Effector CD4-positive, alpha-beta T cell (primary cell): ENCODE data around the gene KLC3.
A peak's percentile ranks its signal among the peaks of the same experiment; 100 is the strongest.

Experiments
- DNase-seq: peaks from one replicate; pipeline ENCODE4 v3.0.0-alpha.2; 2020

The KLC3 gene

GRCh38 chr19:45349430-45349941 is 8.9 kb downstream of the KLC3 start:
- no peak for DNase-seq

DNA sequence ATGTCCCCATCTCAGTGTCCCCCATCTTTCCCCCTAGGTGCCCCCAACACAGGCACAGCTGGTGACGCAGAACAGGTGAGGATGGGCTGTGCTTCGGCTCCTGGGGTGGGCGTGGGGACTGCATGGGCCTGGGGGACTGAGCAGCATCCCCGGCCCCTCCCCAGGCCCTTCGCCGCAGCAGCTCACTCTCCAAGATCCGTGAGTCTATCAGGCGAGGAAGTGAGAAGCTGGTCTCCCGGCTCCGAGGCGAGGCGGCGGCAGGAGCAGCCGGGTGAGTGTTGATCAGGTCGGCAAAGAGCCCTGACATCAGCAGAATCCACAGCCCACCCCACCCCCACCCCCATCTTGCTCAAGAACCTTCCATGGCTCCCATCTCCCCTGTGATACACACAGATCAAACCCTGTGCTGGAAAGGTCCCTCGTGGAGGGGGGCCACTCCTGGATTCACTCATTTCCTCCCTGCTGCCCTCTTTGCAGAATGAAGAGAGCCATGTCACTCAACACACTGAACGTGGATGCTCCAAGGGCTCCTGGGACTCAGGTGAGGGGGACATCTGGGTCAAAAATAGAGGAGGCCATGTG is 10.0 kb downstream of the KLC3 start:
- DNase-seq: no peak

DNA sequence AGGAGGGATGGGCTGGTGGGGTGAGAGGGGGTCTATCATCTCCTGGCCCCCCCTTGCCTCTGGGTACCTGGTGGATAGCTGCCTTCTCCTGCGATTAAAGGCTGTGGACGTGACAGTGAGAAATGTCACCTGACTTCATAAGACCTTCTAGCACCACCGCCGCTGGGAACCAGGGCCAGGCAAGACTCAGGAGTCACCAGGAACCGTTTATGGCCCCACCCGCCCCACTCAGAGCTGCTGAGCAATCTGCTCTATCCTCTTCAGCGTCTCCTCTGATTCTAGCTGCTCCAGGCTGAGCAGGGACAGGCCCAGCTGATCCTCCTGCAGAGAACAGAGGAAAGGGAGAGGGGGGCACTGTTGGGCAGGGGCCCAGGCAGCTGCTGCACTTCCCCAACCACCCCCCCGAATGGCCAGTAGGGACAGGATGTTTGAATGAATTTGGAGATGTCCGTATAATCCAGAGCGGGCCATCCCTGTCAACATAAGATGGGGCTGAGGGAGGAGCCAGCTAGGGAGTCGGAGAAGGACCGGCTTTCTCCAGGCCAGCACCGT is 10.9 kb downstream of the KLC3 start:
- no peak for DNase-seq

- no peak for DNase-seq
Measured at GRCh38 chr19:45352062-45352461, 11.5 kb downstream of the KLC3 start.

DNA sequence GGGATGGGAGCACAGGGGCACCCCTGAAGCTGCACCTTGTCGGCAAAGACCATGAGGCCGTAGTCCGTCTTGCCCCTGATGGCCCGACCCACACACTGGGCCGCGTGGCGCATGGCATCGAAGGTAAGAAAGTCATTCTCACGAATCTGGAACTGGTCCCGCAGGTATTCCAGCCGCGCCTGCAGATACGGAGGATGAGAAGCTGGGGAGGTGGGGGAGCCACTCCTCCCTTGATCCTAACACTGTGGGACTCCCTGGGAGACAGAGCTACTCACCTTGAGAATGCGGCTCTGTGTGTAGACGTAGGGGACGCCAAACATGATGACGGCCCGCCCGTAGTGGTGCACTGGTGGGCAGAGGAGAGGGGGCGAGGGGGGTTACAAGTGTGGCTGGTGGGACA is 11.9 kb downstream of the KLC3 start:
- no peak for DNase-seq

DNA sequence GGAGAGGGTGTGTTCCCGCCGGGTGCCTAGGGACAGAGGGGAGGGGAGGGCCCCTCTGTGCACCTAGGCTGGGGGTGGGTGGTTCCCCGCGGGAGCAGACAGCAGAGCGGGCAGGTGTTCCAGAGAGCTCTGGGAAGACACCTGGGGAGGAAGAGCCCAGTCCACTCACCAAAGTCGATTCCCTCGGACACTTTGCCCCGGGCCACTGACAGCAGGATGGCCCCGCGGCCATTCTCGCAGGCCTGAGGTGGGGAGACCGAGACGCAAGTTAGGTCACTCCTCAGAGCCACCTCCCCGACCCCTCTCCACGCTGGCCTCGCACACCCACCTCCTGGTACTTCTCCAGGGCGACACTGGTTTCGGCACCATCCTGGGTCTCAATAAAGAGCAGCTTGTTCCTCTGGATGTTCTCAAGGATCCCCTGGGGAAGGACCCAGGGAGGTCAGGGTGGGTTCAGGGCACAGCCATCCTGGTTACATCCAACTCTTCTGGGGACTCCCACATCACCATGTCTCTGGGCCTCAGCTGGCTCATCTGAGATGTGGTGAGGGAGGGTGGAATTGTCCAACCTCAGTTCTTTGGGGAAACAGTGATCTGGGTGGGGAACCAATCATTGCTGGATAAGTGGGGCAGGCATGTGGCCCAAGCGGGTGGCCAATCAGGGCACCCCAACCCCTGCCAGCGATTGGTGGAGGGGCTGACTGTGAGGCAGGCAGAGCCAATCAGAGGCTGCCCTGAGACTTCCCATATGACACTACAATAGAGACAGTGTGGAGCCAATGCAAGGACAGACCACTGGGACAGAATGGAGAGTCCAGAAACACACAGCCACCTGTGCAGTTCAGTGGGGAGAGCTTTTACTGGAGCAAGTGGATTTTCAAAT is 12.6 kb downstream of the KLC3 start:
- no peak for DNase-seq

GRCh38 chr19:45354241-45354842 is 13.8 kb downstream of the KLC3 start:
- DNase-seq: no peak

DNA sequence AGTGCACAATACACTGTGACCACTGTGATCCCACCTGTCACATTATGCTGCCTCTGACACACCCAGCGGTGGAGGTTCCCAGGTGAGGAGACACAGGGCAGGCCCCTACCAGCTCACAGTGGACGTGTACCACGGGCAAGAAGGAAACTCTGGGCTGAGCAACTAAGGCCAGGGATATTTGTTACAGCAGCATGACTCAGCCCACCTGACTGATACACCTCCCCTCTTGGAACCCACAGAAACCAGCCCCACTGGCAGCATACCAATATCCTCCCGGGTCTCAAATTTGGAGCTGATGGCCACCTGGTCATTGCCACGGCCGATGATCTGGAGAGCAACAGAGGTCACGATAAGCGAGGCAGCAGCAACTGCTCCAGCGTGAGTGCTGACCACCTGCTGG is 14.9 kb downstream of the KLC3 start:
- DNase-seq: no peak

GRCh38 chr19:45355910-45356309 is 15.4 kb downstream of the KLC3 start:
- no peak for DNase-seq

DNA sequence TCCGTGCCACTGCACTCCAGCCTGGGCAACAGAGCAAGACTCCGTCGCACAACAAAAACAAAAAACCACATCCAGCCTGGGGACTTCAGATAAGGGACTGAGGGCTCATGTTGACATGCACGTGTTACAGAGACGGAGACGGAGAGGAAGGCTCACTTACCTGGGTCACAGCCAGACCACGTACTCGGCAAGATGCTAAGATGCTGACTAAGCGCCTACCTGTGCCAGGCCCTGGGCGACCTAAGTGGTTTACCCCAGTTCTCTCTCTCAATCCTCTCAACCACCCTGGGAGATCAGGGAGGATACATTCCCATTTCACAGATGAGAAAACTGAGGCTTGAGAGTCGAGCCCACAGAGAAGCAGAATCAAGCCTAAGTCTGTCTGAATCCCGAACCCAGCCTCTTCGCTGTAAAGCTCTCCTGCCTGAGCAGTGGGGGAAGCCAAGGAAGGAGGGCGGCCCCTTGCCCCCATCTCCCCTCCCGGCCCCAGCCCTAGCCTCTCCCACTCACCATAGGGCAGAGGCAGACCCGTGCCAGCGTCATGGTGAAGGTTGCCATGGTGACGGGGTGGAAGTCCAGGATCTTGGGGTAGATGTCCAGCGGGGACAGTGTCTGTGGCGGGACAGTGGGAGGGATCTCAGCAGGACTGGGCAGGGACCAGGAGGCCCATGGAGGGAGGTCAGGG is 16.4 kb downstream of the KLC3 start:
- no peak for DNase-seq

GRCh38 chr19:45357445-45357783 is 16.9 kb downstream of the KLC3 start:
- no peak for DNase-seq

- no peak for DNase-seq
Measured at GRCh38 chr19:45358213-45358792, 17.8 kb downstream of the KLC3 start.

- no peak for DNase-seq
Measured at GRCh38 chr19:45361608-45362007, 21.1 kb downstream of the KLC3 start.

GRCh38 chr19:45362291-45362690 is 21.7 kb downstream of the KLC3 start:
- DNase-seq: no peak

DNA sequence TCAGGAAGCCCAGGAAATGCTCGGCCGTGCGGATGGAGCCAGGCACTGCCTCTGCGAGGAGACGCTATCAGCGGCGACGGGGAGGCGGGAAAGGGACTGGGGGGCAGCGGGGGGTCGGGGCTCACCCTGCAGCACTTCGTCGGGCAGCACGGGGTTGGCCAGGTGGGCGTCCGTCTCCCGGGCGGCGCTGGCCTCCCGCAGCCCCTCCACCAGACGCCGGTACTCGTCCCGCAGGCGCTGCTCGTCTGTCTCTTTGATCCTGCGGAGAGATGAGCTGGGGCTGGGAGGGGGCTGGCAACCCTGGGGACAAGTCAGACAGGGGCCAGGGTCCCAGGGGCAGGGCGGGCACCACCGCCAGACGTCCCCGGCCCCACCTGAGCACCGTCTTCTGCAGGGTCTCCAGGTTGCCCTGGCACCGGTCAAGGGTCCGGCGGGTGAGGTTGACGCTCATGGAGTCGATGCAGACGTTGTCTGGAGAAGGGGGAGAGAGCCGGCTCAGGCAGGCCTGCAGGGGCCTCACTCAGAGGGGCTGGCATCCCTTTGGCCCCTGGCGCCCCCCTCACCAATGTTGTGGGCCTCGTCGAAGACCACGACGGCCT is 23.4 kb downstream of the KLC3 start:
- no peak for DNase-seq

- no peak for DNase-seq
Measured at GRCh38 chr19:45364696-45365095, 24.1 kb downstream of the KLC3 start.

DNA sequence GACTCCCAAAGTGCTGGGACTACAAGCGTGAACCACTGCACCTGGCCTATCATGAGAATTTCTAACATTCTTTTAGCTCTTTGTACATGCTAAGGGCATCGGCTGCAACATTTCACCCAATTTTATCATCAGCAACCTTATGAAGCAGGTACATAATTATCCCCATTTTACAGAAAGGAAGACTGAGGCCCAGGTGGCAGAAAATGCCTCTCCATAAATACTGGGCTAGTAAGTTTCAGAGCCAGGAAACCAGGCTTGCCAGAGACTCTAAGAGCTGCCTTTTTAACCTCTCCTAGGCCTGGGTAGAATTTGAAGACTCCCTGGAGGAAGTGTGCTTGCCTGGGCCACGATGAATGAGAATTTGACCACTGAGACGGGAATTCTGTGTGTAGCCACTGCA is 27.6 kb downstream of the KLC3 start:
- DNase-seq: no peak

GRCh38 chr19:45368737-45369340 is 28.3 kb downstream of the KLC3 start:
- DNase-seq: no peak

GRCh38 chr19:45370410-45371204 is 30.1 kb downstream of the KLC3 start, which contains the start of gene ERCC2:
Gene ERCC2 (minus strand): TSS chr19:45370573. CDS start chr19:45370540, 33 bp downstream.
- DNase-seq: peak; percentile 99

GRCh38 chr19:45376045-45376724 is 35.6 kb downstream of the KLC3 start:
- DNase-seq: no peak
